Fibroblast of peridontal ligament (primary cell): Measurements from ENCODE around the gene SRP54.
A peak's percentile ranks its signal among the peaks of the same experiment; 100 is the strongest.
"Not testable (repeated sequence)": the region's sequence is repeated elsewhere in the genome, so short reads cannot be mapped to it uniquely, and the experiment has no call there.

Experiments used
- DNase-seq: peaks from one replicate; pipeline ENCODE4 v3.0.0-alpha.2; 2010; ENCODE audit errors: extremely low read depth

The SRP54 gene

GRCh38 chr14:34982421-34983147 lies at the start of gene SRP54:
TSS of gene SRP54 (plus strand) at chr14:34982992. CDS start at chr14:34996710, 13,718 bp downstream.
- DNase-seq, result peak; percentile 96

DNA sequence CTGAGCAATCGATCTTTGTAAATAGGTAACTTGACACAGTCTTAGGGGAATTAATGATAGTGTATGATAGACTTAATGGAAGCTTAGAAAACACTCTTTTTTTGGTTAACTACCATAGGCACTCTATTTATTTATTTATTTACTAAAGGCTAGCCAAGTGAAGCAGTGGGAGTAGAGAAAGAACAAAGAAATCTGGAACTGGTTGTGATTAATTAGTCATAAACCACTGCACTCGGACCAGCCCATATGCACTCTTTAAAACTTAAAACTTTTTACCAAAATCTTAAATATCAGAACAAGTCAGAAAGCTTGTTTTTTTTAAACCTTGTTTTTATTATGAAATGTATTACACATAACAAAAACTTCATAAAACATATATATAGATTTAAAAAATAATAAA lies 49.5 kb upstream of the SRP54 start:
- peak; percentile 33 for DNase-seq

DNA sequence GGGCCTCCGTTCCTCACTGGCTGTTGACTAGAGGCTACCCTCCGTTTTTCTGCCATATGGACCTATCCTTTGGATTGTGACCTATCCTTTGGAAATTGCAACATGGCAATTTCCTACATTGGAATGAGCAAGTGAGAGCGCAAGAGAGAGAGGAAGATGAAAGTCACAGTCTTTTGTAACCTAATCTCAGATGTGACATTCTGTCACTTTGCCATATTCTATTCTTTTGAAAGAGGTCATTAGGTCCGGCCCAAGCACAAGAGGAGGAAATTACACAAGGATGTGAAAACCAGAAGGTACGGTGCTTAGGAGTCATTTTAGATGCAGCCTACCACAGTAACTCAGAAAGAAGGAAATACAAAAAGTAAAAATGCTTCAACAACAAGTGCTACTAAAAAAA lies 47.3 kb upstream of the SRP54 start:
- DNase-seq, result no peak

GRCh38 chr14:34937442-34937841 lies 45.4 kb upstream of the SRP54 start:
- no peak for DNase-seq

- DNase-seq, result no peak
Measured at GRCh38 chr14:34937876-34938275, 44.9 kb upstream of the SRP54 start.

DNA sequence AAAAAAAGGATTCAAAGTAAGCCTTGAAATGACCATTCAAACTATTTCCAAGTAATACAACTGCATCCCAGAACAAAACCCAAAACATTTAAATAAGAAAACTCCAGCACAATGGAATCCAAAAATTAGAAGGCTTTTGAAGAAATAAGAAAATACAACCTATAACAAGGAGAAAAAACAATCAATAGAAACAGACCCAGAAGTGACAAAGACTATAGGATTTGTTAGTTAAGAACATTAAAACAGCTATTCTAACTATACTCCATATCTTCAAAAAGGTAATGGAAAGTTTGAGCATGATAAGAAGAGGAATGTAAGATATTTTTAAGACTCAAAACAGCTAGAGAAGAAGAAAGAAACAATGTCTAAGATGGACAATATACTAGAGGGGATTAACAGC lies 39.3 kb upstream of the SRP54 start:
- no peak for DNase-seq

DNA sequence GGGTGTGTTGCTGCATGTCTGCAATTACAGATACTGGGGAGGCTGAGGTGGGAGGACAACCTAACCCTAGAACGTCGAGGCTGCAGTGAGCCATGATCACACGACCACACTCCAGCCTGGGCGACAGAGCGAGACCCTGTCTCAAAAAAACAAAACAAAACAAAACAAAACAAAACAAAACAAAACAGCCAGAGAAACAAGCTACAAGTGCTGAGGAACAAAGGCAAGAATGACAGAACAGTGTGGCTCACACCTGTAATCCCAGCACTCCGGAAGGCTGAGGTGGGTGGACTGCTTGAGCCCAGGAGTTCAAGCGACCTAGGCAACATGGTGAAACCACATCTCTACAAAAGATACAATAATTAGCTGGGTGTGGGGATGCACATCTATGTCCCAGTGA lies 38.0 kb upstream of the SRP54 start:
- DNase-seq, result no peak

GRCh38 chr14:34946699-34947098 lies 36.1 kb upstream of the SRP54 start:
- DNase-seq, result no peak

DNA sequence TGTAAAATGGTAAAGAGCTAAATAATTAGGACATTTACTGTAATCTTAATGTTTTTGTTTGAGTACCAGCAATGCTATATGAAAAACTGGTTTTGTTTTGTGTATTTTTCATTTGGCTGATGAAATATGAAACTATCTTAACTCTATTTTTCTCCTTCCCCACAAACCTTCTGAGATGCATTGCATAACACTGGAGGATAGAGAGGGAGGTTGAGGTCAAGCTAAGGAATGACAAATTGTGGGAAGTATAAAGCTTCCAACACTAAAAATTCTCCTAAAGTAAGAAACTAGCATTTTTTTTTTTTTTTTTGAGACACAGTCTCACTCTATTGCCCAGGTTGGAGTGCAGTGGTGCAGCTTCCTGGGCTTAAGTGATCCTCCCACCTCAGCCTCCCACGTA lies 31.5 kb upstream of the SRP54 start:
- DNase-seq, result peak; percentile 86

GRCh38 chr14:34956931-34957330 lies 25.9 kb upstream of the SRP54 start:
- no peak for DNase-seq

DNA sequence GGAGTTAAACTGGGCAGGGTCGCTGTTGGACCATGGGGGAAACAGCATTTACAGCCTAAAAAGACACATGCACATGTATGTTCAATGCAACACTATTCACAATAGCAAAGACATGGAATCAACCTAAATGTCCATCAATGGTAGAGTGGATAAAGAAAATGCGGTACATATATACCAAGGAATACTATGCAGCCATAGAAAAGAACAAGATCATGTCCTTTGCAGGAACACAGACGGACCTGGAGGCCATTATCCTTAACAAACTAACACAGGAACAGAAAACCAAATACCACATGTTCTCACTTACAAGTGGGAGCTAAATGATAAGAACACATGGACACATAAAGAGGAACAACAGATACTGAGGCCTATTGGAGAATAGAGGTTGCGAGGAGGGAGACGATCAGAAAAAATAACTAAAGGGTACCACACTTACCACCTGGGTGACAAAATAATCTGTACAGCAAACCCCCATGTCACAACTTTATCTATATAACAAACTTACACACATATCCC lies 25.0 kb upstream of the SRP54 start:
- DNase-seq, result no peak

GRCh38 chr14:34962106-34962505 lies 20.7 kb upstream of the SRP54 start:
- not testable (repeated sequence) for DNase-seq

- no peak for DNase-seq
Measured at GRCh38 chr14:34964977-34965764, 17.6 kb upstream of the SRP54 start.

GRCh38 chr14:34965912-34966311 lies 16.9 kb upstream of the SRP54 start:
- DNase-seq, result no peak

GRCh38 chr14:34966413-34966812 lies 16.4 kb upstream of the SRP54 start:
- no peak for DNase-seq

- DNase-seq, result no peak
Measured at GRCh38 chr14:34970665-34971064, 12.1 kb upstream of the SRP54 start.

DNA sequence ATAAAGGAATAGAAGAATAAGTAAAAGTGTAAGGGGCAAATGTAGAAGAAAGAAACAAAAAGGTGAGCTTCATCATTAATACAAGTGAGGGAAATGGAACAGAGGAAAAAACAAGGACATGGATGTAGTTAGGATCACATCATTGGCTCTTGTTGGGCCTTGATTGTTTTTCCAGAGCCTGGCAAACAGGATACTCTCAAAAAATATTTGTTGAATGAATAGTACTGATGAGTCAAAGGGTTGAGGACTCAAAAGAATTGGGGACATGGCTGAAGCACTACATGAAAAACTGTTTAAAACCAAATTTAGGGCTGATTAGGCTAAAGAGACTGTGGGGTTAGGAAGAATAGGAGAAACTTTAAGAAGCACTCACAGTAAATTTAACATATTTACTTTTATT lies 11.4 kb upstream of the SRP54 start:
- DNase-seq, result peak; percentile 21

- no peak for DNase-seq
Measured at GRCh38 chr14:34971801-34972200, 11.0 kb upstream of the SRP54 start.

DNA sequence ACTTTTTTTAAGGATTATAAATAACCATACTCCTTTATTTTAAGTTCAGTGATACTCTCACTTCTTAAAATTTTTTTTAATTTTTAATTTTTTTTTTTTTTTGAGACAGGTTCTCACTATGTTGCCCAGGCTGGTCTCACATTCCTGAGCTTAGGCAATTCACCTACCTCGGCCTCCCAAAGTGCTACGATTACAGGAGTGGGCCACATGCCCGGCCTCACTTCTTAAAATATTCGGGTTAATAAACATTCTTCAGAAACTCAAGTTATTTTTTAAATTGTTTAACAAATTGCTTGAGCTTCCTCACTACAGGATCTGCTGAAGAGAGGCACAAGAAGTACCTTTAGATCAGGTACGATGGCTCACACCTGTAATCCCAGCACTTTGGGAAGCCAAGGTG lies 4.3 kb upstream of the SRP54 start:
- DNase-seq, result no peak

GRCh38 chr14:34980337-34980900 lies 2.4 kb upstream of the SRP54 start:
- DNase-seq, result no peak

DNA sequence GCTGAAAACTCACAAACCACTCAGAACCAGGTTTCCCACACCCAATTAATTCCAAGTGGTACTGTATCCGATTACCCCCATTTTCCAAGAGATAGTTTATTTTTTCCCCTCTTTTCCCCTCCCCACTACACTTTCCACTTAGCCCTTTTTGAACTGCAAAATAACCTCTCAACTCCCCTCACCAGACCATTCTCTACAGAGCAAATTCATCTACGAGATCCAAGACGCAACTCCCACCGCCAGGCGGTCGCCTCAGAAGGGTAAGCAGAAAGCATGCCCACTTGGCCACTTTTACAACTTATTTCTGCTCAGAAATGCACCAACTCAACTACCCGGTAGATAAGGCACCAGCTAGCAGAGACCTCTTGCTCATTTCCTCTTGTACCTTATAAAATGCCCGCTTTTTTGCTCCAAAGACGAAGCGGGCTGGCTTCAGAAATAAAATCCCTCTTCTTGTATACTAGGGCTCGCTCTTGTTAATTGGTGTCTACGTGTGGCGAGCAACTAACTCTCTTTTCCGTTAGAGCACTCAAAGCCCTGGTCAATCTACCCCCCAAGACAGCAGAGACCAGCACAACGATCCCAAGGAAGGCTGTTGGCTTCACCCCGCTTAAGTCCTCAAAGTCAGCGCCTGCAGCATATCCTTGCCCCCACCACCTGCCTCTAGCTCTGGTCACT lies 910 bp upstream of the SRP54 start:
- peak; percentile 53 for DNase-seq

DNA sequence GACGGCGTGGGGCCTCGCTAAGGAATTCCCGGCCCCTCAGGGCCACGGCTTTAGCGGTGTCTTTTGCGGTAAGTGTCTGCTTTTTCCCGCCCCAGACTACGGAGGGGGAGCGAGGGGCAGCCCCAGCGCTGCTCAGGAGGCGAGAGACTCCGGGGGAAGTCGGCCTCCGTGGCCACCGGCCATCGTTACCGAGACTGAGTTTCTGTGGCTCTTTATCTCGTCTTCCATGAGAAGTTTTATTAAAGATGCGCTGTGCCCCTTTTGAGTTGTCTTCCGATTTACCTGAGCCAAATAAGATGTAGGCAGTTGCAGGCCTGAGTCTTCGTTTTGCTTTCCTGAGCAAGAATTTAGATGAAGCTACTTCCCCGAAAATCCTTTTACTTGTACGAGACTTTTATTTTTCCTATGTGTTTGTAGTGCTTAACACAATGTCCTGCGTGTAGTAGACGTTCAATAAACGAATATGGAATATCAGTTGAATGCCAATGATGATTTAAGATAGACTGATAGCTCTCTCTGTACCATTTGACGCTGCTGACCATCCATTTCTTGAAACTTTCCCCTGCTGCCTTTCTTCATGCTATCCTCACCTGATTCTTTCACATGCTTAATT lies 462 bp downstream of the SRP54 start:
- no peak for DNase-seq
